HG03135 (cell line): ENCODE measurements around the gene GALNT1.

Source experiments
- ATAC-seq: cut with Tn5 transposase; IDR thresholded peaks from one replicate; pipeline ENCODE4 v1.9.1; 2021; ENCODE audit warnings: mild to moderate bottlenecking, moderate library complexity; ENCODE audit not compliant: unreplicated experiment

The GALNT1 gene

GRCh38 chr18:35749701-35750100, 168.2 kb downstream of the GALNT1 start:
- ATAC-seq, result no peak

- no peak for ATAC-seq
These were observed 169.4 kb downstream of the GALNT1 start for GRCh38 chr18:35750929-35751328.

- ATAC-seq, result no peak
These were observed 171.9 kb downstream of the GALNT1 start for GRCh38 chr18:35753306-35753910.

- no peak for ATAC-seq
These were observed 172.9 kb downstream of the GALNT1 start for GRCh38 chr18:35754464-35754863.

- no peak for ATAC-seq
These were observed 173.8 kb downstream of the GALNT1 start for GRCh38 chr18:35755369-35755768.

- no peak for ATAC-seq
These were observed 175.1 kb downstream of the GALNT1 start for GRCh38 chr18:35756506-35757117.
